Suprapubic skin (tissue), 4 donors: ENCODE data around the gene SMARCD1.

Source experiments
- CTCF ChIP-seq, 2 donors: fragments of 200-600 bp in 1 of 2; fragments of 450-650 bp in 1 of 2; sonication (generic) in 1 of 2; IDR thresholded peaks; one replicate each; pipeline ENCODE4 v1.5.1; 2016 to 2019; ENCODE audit warnings: antibody characterized with exemption in 2 of 2, mild to moderate bottlenecking in 1 of 2, moderate library complexity in 1 of 2
- POLR2A ChIP-seq, 2 donors: fragments of 450-650 bp; IDR thresholded peaks; one replicate each; pipeline ENCODE4 v1.6.1; 2017; ENCODE audit warnings: antibody characterized with exemption in 2 of 2, mild to moderate bottlenecking in 2 of 2, moderate library complexity in 2 of 2
- POLR2AphosphoS5 ChIP-seq, 3 donors: sonication (generic); formaldehyde crosslinking; IDR thresholded peaks; one replicate each; pipeline ENCODE4 v1.6.1; 2017; ENCODE audit warnings: antibody characterized with exemption in 3 of 3

GRCh38 chr12:50057000-50057841, 27.9 kb upstream of the SMARCD1 start, which contains the start of gene ASIC1:
- TF ChIP-seq CTCF (IDR thresholded peaks at IDR 0.05) (peak in 1 of 2 donors; percentile 25), POLR2A (IDR thresholded peaks at IDR 0.05) (no peak), POLR2AphosphoS5 (IDR thresholded peaks at IDR 0.05) (no peak)
